ENCODE results near the gene CDK11B. TPM values are rescaled to one million over a fixed set of nuclear protein-coding genes. Genes with fewer than 3 reads are reported as not detected.
"Not testable (repeated sequence)": the region's sequence is repeated elsewhere in the genome, so short reads cannot be mapped to it uniquely, and the experiment has no call there.

CDK11B gene
- total RNA-seq (2014; rRNA removed) (38.6 and 50.4 TPM in 2 replicates), Bru-seq, nascent RNA (percentile 93 among the genes with signal in this experiment), BruChase-seq, experiment 1, labeled RNA remaining after a 6-hour chase (percentile 93 among the genes with signal in this experiment), BruChase-seq, experiment 2, labeled RNA remaining after a 2-hour chase (percentile 93 among the genes with signal in this experiment)
- long read RNA-seq, transcript CDK11B-203 (20 exons, 2,998 nt): major isoform, 8 of 193 reads
- long read RNA-seq, partial matches to known transcripts: 132 of 193 reads
- long read RNA-seq, other reads (novel, unspliced or antisense): 52 of 193 reads

GRCh38 chr1:1658583-1659549 is at the start of gene CDK11B:
Gene CDK11B (minus strand): TSS chr1:1659004. CDS start chr1:1657485, 1,519 bp downstream.
- H3K9me2 ChIP-seq (replicated peaks; ENCODE audit: low read length); CTCF ChIA-PET; intact Hi-C loops (cut with micrococcal nuclease); POLR2A ChIA-PET (ENCODE audit: unreplicated experiment); H3F3A ChIP-seq (ENCODE audit: low read length, unreplicated experiment); H4K20me1 ChIP-seq (ENCODE audit: low read length); H3K9me3 ChIP-seq (ENCODE audit: low read length); H3K27me3 ChIP-seq (ENCODE audit: low read length): not testable (repeated sequence)
- peaks cover 29% of the 10 kb centered on the region for H3K36me3 ChIP-seq (ENCODE audit: low read depth, low read length)
- peak within 1 kb of the TSS; percentile 73 for H3K27ac ChIP-seq (ENCODE audit: low read length)
- H3K4me1 ChIP-seq (ENCODE audit: insufficient read depth, low read length): peaks cover 16% of the 10 kb centered on the region
- DNase-seq (peak; percentile 100), ATAC-seq (peak; percentile 80)
- peak within 1 kb of the TSS; percentile 29 for H2AFZ ChIP-seq (ENCODE audit: low read length)
- BruUV-seq (replicated peaks): TSS peak; percentile 66
- peak within 1 kb of the TSS; percentile 60 for H3K4me3 ChIP-seq (ENCODE audit: low read length)
- peak within 1 kb of the TSS; percentile 40 for H3K4me2 ChIP-seq (ENCODE audit: low read length)
- TF ChIP-seq CTCF (conservative IDR thresholded peaks at IDR 0.05; ENCODE audit: low read depth, low read length): peak; percentile 44; the same call in 1 of the 2 replicates
- H3K9ac ChIP-seq (ENCODE audit: low read length): peak within 1 kb of the TSS; percentile 67
- H3K79me2 ChIP-seq (ENCODE audit: low read length): peaks cover 33% of the 10 kb centered on the region

- H3F3A ChIP-seq (ENCODE audit: low read length, unreplicated experiment); H3K9me3 ChIP-seq (ENCODE audit: low read length); H3K4me2 ChIP-seq (ENCODE audit: low read length); H3K36me3 ChIP-seq (ENCODE audit: low read depth, low read length); H3K79me2 ChIP-seq (ENCODE audit: low read length); ATAC-seq; H3K9ac ChIP-seq (ENCODE audit: low read length); H3K27ac ChIP-seq (ENCODE audit: low read length); H3K4me3 ChIP-seq (ENCODE audit: low read length); POLR2A ChIA-PET (ENCODE audit: unreplicated experiment); intact Hi-C loops (cut with micrococcal nuclease); H2AFZ ChIP-seq (ENCODE audit: low read length); BruUV-seq (replicated peaks); H3K27me3 ChIP-seq (ENCODE audit: low read length); H3K9me2 ChIP-seq (replicated peaks; ENCODE audit: low read length); H4K20me1 ChIP-seq (ENCODE audit: low read length); CTCF ChIA-PET; H3K4me1 ChIP-seq (ENCODE audit: insufficient read depth, low read length); DNase-seq: not testable (repeated sequence)
Observed at GRCh38 chr1:1707897-1708296, 49.1 kb upstream of the CDK11B start.

GRCh38 chr1:1707241-1707640 is 48.4 kb upstream of the CDK11B start:
- H3K9me3 ChIP-seq (ENCODE audit: low read length); H3K9ac ChIP-seq (ENCODE audit: low read length); H3K36me3 ChIP-seq (ENCODE audit: low read depth, low read length); H3F3A ChIP-seq (ENCODE audit: low read length, unreplicated experiment); H3K79me2 ChIP-seq (ENCODE audit: low read length); ATAC-seq; DNase-seq; H3K9me2 ChIP-seq (replicated peaks; ENCODE audit: low read length); POLR2A ChIA-PET (ENCODE audit: unreplicated experiment); H3K4me1 ChIP-seq (ENCODE audit: insufficient read depth, low read length); BruUV-seq (replicated peaks); H3K4me3 ChIP-seq (ENCODE audit: low read length); H3K4me2 ChIP-seq (ENCODE audit: low read length); intact Hi-C loops (cut with micrococcal nuclease); H3K27me3 ChIP-seq (ENCODE audit: low read length); H4K20me1 ChIP-seq (ENCODE audit: low read length); H2AFZ ChIP-seq (ENCODE audit: low read length); CTCF ChIA-PET; H3K27ac ChIP-seq (ENCODE audit: low read length): not testable (repeated sequence)

- intact Hi-C loops (cut with micrococcal nuclease); H3K9ac ChIP-seq (ENCODE audit: low read length); ATAC-seq; POLR2A ChIA-PET (ENCODE audit: unreplicated experiment); H3K4me3 ChIP-seq (ENCODE audit: low read length); H3K9me2 ChIP-seq (replicated peaks; ENCODE audit: low read length); H3K4me2 ChIP-seq (ENCODE audit: low read length); H2AFZ ChIP-seq (ENCODE audit: low read length); CTCF ChIA-PET; H3K9me3 ChIP-seq (ENCODE audit: low read length); DNase-seq; H3K27me3 ChIP-seq (ENCODE audit: low read length); H3K36me3 ChIP-seq (ENCODE audit: low read depth, low read length); H3F3A ChIP-seq (ENCODE audit: low read length, unreplicated experiment); H3K4me1 ChIP-seq (ENCODE audit: insufficient read depth, low read length); H3K27ac ChIP-seq (ENCODE audit: low read length); H4K20me1 ChIP-seq (ENCODE audit: low read length); H3K79me2 ChIP-seq (ENCODE audit: low read length); BruUV-seq (replicated peaks): not testable (repeated sequence)
Observed at GRCh38 chr1:1705623-1706022, 46.8 kb upstream of the CDK11B start.

GRCh38 chr1:1704284-1704957 is 45.6 kb upstream of the CDK11B start:
- POLR2A ChIA-PET (ENCODE audit: unreplicated experiment); CTCF ChIA-PET; H3K4me1 ChIP-seq (ENCODE audit: insufficient read depth, low read length); DNase-seq; ATAC-seq; H3K9me2 ChIP-seq (replicated peaks; ENCODE audit: low read length); H3K4me3 ChIP-seq (ENCODE audit: low read length); H3K36me3 ChIP-seq (ENCODE audit: low read depth, low read length); H3K27me3 ChIP-seq (ENCODE audit: low read length); H3K9ac ChIP-seq (ENCODE audit: low read length); H2AFZ ChIP-seq (ENCODE audit: low read length); H3K4me2 ChIP-seq (ENCODE audit: low read length); H3K27ac ChIP-seq (ENCODE audit: low read length); H3F3A ChIP-seq (ENCODE audit: low read length, unreplicated experiment); BruUV-seq (replicated peaks); intact Hi-C loops (cut with micrococcal nuclease); H3K9me3 ChIP-seq (ENCODE audit: low read length); H4K20me1 ChIP-seq (ENCODE audit: low read length); H3K79me2 ChIP-seq (ENCODE audit: low read length): not testable (repeated sequence)

All from PC-3 (cell line).